HG03521 (cell line): ENCODE results near the gene GPR162.

Source experiments
- ATAC-seq: cut with Tn5 transposase; IDR thresholded peaks from one replicate; pipeline ENCODE4 v1.9.1; 2021; ENCODE audit warnings: mild to moderate bottlenecking, moderate library complexity; ENCODE audit not compliant: unreplicated experiment

Gene GPR162

DNA sequence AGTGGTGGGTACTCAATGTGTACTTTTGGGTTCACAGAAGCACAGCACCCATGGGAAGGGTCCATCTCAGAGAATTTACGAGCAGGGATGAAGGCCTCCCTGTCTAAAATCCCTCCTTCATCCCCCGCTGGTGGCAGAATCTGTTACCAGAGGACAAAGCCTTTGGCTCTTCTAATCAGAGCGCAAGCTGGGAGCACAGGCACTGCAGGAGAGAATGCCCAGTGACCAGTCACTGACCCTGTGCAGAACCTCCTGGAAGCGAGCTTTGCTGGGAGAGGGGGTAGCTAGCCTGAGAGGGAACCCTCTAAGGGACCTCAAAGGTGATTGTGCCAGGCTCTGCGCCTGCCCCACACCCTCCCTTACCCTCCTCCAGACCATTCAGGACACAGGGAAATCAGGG, 1.5 kb upstream of the GPR162 start:
- ATAC-seq: no peak

DNA sequence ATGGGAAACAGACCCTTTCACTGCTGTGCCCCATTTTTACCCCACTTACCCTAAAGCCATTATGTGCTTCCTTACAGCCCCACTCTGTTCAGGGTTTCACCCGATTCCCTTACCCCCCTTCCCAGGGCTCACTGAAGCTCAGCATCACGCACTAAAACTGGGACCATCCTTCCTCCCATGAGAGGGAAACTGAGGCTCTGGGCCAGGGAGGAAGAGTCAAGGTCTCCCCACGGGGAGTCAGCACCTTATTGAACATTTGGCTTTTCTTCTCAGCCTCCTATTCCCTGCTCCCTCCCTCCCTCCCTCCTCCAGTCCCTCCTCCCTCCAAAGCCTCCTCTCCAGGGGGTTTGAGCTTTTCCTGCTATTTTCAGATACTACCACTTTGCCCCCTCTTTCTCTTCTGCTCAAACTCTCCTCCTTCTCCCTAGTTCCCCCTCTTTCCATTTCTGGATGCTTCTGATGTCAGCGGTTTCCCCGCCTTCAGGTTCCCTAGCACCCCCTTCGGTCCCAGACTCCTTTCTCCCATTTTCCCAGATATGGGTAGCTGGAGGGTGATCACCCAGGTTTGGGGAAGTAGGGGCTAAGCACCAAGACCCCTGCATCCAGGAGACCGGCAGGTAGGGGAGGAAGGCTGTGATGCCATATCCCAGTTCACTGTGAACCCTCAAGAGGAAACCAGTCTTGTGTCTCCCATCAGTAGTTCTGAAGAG, 960 bp downstream of the GPR162 start:
- no peak for ATAC-seq

DNA sequence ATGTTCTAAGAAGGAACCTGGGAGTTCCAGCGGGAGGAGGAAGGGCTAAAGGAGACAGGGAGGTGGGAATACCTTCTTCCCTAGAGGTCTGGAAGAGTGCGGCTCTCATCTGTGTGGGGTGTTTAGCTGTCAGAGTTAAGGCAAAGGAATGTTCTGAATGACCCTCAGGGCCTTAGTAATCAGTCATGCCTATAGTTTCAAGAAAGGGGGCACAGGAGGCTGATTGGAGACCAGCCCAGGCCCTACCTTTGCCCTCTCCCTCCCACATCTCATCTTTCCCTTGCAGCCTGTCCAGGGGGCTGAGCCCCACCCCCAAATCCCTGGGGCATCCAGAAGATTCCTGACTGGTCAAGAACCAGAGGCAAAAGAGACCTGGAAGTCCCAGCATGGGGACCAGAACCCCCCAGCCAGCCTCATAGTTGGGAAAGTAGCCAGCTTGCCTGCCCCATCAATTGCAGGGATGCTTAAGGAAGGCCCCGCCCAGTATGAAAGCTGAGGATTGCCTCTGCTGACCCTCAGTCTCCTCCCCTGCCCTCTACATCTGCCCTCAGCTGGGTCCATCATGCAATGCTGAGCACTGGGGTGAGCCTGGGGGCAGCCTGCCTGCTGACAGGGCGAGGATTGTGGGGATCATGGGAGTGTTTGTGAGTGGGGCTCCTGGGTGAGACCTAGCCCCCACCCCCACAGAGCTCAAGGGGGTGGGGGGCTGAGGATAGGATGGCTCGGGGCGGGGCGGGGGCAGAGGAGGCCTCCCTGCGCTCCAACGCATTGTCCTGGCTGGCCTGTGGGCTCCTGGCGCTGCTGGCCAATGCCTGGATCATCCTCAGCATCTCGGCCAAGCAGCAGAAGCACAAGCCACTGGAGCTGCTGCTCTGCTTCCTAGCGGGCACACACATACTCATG, 1.8 kb downstream of the GPR162 start:
- no peak for ATAC-seq

DNA sequence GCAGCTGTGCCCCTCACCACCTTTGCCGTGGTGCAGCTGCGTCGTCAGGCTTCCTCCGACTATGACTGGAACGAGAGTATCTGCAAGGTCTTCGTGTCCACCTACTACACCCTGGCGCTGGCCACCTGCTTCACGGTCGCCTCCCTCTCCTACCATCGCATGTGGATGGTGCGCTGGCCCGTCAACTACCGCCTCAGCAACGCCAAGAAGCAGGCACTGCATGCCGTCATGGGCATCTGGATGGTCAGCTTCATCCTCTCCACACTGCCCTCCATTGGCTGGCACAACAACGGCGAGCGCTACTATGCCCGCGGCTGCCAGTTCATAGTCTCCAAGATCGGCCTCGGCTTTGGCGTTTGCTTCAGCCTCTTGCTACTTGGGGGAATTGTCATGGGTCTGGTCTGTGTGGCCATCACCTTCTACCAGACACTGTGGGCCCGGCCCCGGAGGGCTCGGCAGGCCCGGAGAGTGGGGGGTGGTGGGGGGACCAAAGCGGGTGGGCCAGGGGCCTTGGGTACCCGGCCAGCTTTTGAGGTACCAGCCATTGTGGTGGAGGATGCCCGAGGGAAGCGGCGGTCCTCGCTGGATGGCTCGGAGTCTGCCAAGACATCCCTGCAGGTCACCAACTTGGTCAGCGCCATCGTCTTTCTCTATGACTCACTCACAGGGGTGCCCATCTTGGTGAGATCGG, 2.6 kb downstream of the GPR162 start:
- no peak for ATAC-seq

DNA sequence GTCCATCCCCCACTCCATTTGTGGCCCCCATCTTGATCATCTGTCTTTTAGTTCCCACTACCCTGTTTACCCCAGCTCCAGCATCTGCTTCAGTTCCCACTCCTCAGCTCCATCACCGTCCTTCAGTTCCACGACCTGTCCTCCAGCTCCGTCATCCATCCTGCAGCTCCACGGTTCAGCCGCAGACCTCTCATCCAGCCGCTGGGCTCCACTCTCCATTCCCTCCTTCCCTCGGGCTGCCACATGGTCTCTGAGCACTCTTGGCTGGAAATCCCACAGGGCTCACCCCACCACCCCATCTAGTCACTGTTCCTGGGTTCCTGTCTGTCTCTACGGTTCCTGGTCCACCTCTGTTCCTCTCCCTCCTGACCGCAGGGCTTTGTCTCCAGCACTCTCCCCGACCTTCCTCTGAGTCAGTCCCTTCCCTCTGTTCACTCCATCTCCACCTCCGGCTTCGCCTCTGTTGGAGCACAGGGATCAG, 3.3 kb downstream of the GPR162 start:
- no peak for ATAC-seq

DNA sequence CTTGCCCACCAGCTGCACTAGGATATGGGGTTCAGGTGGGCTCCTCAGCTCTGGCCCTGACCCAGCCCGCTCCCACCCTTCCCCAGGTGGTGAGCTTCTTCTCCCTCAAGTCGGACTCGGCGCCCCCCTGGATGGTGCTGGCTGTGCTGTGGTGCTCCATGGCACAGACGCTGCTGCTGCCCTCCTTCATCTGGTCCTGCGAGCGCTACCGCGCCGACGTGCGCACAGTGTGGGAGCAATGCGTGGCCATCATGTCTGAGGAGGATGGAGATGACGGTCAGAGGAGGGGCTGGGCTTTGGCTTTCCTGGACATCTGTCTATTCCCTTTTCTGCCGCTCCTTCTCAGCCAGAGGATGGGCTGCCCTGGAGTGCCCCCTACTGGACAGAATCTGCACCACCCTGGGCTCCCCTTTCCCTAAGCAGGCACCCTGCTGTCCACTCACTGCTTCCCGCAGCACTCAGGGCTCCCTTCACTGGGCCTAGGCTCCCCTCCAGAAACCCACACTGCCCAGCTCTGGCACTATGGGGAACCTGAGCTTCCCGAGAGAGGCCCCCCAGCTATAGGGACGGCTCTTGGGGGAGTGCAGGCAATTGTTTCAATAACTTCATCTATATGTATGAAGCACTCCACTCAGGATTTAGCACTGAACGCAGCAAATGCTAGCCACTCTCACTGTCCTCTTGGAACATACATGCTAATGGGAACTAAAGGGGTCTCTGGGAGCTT, 3.9 kb downstream of the GPR162 start:
- no peak for ATAC-seq

DNA sequence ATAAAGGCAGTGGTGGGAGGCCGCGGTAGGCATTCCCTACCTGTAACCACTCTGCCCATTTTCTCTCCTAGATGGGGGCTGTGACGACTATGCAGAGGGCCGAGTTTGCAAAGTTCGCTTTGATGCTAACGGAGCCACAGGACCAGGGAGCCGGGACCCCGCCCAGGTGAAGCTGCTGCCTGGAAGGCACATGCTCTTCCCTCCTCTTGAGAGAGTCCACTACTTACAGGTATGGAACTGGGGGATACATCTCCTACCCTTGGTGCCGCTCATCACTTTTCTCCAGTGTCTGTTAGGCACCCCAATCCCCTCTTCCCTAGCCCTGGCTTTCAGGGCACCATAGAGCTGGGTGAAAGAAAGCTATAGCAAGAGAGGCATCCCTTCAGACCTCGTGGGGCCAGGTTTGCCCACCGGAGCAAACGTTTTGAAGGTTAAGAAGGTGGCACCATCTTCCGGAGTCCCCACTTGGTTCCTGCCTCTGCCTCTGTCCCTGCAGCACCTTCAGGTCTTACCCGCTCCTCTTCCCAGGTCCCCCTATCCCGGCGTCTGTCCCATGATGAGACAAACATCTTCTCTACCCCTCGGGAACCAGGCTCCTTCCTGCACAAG, 4.6 kb downstream of the GPR162 start:
- ATAC-seq: no peak

DNA sequence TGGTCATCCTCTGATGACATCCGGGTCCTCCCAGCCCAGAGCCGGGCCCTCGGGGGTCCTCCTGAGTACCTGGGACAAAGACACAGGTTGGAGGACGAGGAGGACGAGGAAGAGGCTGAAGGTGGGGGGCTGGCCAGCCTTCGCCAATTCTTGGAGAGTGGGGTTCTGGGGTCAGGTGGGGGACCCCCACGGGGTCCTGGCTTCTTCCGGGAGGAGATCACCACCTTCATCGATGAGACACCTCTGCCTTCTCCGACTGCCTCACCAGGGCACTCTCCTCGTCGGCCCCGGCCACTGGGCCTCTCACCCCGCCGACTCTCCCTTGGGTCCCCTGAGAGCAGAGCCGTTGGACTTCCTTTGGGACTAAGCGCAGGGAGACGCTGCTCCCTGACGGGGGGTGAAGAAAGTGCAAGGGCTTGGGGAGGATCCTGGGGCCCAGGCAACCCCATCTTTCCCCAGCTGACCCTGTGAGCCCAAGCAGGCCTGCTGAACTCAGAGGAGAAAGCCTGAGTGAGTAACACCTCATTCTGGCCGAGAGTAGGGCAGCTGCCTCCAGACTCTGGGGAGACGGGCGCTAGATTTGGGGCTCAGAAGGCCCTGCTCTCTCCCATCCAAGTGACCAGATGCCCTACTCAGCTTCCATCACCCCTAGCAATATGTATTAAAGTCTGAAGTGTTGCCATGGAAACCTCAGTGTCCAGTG, 5.3 kb downstream of the GPR162 start:
- no peak for ATAC-seq

DNA sequence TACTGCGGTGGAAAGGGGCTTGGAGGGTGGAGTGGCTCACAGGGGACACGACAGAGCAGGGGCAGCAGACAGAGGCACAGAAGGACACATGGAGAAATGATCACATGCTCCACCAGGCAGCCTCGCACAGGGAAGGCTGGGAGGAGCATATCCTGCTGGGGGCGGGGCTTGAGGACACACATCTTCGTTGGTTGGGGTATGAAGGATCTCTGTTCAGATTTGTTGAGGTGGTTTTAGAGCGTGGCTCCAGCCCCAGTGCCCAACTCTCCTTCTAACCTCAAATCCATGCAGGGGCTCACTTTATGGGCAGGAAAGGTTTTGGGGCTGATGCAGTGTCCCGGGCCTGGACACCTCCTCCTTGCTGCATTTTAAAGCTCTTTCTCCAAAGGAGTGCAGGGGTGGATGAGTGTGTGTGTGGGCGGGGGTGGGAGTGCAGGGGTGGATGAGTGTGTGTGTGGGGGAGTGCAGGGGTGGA, 5.9 kb downstream of the GPR162 start:
- no peak for ATAC-seq

DNA sequence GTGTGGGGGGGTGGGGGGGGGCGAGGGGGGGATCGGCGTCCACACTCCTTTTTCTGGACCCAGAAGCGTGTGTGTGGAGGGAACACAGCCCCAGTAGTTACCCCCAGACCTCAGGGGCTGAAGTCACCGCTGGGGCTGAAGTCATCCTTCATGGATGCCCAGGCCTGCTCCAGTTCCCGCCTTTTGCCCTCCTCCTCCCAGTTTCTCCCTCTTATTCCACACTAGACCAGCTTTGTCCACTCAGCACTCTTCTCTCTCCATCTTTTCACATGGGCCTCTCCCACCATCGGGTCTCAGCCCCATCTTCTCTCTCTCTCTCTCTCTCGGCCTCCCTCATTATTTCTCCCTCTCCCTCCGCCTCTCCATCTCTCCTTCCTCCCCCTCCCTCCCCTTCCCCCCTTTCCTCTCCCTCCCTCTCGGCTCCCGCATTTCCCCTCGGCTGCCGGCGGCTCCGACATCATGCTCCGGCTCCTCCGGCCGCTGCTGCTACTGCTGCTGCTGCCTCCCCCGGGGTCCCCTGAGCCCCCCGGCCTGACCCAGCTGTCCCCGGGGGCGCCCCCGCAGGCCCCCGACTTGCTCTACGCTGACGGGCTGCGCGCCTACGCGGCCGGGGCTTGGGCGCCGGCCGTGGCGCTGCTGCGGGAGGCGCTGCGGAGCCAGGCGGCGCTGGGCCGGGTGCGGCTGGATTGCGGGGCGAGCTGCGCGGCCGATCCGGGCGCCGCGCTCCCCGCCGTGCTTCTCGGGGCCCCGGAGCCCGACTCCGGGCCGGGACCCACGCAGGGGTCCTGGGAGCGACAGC, 6.6 kb downstream of the GPR162 start, which contains the start of gene P3H3:
Gene P3H3, plus strand, starts transcription at position 426 of the 799 bp plus-strand sequence. Its CDS starts 34 bp downstream, at position 460.
- ATAC-seq: no peak

DNA sequence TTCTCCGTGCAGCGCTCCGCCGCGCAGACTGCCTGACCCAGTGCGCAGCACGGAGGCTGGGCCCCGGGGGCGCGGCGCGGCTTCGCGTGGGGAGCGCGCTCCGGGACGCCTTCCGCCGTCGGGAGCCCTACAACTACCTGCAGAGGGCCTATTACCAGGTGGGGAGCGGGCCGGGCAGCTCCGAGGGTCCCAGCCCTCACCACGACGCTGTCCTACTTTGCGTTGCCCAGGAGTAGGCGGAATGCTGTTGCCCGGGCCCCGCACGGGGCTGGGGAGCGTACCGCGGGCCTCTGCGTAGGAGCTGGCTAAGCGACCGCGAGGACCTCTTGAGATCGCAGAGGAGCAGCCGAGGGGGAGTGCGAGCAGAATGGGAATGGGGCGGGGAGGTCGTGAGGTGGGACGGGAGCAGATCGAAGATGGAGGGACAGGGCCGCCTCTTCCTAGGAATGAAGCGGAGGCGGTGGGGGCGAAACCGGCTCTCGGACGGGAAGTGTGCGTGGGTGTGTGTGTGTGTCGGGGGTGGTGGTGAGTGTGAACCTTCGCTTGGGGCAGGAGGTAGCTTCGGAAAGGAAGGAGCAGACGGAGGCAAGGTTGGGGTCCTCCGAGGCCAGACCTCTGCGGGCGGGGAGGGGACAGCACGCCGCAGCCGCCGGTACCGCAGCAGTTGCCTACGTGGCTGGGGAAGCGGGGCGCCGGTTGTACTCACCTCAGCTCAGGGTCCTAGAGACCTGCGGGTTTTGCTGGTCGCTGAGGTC, 7.3 kb downstream of the GPR162 start:
- no peak for ATAC-seq

DNA sequence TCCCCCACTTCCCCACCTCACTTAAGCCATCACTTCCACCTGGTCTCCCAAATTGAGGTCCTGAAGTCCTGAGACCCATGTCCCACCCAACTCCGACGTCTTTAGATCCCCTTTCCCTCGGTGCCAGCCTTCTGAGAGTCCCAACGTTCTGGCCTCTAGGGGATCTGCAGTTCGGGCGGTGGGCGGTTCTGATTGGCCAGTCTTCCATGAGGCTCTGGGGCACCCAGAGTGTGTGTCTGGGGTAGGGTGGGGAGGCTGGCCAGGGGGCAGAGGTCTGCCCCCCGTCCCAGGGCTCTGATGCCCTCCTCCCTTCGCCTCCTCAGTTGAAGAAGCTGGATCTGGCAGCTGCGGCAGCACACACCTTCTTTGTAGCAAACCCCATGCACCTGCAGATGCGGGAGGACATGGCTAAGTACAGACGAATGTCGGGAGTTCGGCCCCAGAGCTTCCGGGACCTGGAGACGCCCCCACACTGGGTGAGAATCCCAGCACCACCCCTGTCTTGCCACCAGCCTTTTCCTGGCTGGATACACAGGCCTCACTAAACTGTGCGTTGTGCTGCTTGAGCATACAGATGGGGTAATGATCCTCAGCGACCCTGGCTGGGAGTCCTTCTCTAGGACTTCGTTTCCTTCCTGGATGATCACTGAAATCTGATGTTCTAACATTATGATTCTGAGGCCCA, 8.1 kb downstream of the GPR162 start:
- no peak for ATAC-seq

DNA sequence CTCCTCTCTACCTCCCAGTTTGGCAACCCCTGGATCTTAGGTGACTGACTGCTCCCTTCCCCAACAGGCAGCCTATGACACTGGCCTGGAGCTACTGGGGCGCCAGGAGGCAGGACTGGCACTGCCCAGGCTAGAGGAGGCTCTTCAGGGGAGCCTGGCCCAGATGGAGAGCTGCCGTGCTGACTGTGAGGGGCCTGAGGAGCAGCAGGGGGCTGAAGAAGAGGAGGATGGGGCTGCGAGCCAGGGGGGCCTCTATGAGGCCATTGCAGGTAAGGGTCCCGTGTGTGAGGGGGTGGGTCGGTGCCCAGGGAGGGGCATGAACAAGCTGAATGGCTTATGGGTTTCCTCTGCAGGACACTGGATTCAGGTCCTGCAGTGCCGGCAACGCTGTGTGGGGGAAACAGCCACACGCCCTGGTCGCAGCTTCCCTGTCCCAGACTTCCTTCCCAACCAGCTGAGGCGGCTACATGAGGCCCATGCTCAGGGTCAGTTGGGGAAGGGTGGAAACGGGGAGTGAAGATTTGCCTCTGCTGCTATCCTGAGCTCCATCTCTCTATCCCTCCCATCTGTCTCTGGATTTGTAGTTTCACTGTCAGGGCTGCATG, 8.8 kb downstream of the GPR162 start:
- no peak for ATAC-seq

DNA sequence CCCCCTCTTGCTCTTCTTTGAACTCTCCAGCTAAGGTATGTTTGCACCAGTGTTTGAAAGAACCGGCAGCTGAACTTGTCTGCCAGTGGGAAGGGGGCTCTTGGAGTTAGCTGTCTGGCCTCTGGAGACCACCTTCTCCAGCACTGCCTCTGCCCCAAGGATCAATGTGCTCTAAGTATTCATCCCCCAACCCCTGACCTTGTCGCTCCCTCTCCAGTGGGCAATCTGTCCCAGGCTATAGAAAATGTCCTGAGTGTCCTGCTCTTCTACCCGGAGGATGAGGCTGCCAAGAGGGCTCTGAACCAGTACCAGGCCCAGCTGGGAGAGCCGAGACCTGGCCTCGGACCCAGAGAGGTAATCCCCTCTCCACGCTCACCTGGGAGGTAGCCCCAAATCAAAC, 9.4 kb downstream of the GPR162 start:
- ATAC-seq: no peak

DNA sequence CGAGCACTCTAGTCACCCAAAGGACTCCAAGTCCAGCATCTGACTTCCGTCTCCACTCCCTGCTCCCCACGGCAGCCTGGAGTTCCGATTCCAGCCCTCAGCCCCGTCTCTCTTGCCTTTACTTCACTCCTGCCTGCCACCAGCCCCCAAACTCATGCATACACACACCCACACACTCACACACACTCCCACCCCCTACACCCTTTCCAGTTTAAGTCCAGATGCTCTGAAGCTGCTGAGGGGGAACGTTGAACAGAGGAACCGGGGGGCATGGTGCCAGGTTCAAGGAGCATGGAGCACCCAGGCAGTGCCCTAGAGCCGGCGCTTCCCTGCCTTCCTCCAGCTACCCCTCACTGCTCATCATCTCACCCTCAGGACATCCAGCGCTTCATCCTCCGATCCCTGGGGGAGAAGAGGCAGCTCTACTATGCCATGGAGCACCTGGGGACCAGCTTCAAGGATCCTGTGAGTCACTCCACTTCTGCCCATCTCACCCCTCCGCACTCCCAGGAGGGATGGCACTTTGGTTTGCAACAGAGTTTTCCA, 9.9 kb downstream of the GPR162 start:
- ATAC-seq: no peak

DNA sequence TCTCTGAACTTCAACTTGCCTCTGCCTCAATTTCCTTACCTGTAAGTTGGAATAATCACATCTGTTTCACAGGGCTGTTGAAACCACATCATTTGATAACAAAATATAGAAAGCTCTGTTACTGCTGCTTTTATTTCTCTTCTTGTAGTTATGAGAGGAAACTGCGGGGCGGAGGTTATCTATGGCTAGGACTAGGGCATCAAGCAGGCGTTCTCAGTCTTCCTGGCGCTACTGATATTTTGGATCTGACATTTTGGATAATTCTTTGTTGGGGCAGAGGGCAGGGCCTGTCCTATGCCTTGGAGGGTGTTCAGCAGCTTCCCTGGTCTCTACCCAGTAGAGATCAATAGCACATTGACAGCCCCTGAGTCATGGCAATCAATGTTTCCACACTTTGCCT, 10.5 kb downstream of the GPR162 start:
- ATAC-seq: no peak
